Stimulated activated CD8-positive, alpha-beta memory T cell treated with anti-CD3 and anti-CD28 coated beads, Interleukin-4, amount 100 ng/mL, for 24 hours (primary cell): ENCODE results near the gene KRTAP4-4.

ENCODE experiments used
- DNase-seq: peaks from one replicate; pipeline ENCODE4 v3.0.0-alpha.2; 2020; ENCODE audit warnings: low read depth

Gene KRTAP4-4

DNA sequence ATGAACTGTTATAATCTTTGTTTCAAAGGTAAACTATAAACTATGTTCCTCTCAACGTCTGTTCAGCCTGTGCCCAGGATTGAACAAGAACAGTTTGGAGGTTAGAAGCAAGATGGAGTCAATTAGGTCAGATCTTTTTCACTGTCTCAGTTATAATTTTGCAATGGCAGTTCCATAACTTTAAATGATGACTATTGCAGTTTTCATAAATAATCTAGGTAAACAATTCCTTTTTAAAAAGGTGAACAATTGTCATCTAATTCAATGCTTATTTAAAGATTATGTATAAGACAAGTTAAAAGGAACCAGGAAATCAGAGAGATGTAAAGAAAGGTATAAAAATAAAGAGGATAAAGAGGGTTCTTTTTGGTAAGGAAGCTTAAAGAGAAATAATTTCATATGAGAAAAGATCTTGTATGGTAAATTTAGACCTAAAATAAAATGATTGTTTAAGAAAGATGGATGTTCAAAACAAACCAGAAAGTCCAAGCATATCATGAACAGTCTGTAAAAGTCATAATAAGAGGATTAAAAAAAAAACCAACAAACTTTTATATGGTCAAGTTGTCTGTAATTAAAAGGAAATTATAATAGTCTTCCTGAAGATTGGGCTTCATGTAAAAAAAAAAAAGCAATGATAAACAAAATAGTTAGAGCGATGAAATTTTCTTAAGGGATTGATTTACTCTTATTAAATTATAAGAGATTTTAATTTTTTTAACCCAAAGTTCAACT is 49.2 kb downstream of the KRTAP4-4 start:
- DNase-seq = no peak
